Measurements from ENCODE around the gene RBPMS2.
"Not testable (repeated sequence)": the region's sequence is repeated elsewhere in the genome, so short reads cannot be mapped to it uniquely, and the experiment has no call there.

RBPMS2 gene

DNA sequence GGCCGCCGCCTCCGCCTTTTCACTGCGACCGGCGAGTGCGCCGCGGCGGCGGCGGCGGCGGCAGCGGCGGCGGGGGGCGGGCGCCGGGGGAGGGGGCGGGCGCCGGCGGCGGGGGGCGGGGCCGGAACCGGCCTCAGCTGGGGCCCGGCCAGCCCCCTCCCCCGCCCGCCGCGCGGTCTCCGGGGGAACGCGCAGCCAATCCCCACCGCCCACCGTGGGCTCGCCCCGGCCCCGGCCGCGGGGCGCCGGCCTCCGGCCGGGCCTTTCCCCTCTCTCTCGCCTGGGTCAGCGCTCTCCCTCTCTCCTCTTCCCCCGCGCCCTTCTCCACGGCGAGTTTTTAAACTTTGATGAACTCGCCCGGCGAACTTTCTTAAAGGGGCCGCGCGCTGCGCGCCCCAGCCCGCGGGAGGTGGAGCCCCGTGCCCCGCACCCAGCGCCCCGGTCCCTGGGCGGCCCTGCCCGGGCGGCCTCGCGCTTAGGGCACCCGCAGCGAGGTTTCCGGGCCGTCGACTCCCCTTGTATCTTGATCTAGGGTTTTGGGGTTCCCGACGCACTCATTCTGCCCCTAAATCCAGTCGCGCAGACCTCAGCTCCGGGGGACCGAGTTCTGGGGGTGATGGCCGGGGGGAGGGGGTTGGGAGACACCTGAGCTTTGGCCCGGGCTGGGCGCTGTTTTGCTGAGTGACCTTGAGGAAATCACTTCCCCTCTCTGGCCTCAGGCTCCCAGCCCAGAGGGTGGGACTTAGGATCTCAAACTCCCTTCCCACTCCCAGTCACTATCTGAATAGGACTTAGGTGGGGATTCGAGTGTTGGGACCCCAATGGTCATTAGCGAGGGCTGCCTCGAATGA lies at the start of gene RBPMS2:
Gene RBPMS2 (minus strand): TSS at position 39 of the 851 bp plus-strand sequence. CDS start 270 bp downstream, outside the sequence.
- DNase-seq, result no peak

DNA sequence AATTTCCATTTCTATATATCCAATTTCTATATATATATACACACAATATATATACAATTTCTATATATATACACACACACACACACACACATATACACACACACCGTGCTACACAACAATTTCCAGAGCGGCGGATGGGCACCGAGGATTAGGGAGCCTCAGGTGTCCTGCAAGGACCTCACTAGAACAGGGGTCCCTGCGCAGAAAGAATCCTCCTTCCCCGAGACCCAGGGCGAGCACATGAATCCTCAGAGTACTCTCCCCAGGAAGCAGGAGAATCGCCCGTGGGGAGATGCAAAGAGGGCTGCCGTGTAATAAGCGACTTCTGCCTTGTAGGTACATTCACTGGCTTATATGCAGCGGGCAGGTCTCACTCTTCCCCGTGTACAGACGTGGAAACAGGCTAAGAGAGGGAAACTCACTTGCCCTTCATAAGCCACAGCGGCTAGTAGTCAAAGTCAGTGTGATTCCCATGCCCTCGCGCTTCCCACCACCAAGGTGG lies 49.6 kb upstream of the RBPMS2 start:
- DNase-seq, result peak; percentile 53

GRCh38 chr15:64816452-64816851 lies 41.1 kb upstream of the RBPMS2 start:
- DNase-seq, result no peak

DNA sequence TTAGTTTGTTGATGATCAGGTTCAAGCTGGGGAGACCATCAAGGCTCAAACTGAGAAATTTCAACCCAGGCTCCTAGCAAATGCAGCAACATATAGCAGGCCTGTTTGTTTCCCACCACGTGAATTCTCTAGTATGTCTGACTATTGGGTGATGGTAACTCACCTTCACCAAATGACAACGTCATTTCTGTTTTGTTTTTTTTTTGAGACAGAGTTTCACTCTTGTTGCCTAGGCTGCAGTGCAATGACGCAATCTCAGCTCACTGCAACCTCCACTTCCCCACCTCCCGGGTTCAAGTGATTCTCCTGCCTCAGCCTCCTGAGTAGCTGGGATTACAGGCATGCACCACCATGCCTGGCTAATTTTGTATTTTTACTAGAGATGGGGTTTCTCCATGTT lies 39.6 kb upstream of the RBPMS2 start:
- not testable (repeated sequence) for DNase-seq

- DNase-seq, result not testable (repeated sequence)
Measured at GRCh38 chr15:64814283-64814682, 38.9 kb upstream of the RBPMS2 start.

DNA sequence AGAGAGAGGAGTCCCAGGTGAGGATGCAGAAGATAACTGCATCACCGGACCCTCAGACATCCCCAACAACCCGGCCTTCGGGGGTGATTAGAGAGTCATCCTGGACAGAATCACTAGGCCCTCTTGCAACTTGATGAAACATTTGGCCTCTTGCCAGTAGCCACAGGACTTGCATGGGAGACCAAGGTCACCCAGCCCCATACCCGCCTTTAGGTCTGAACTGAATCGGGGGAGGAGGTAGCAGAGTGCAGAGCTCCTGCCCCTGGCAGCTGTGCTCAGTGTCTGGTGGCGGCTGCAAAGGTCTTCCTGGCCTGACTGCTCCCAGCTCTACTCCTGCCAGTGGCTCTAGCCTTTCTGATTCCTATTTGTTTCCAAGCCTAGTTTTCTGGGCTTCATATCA lies 37.7 kb upstream of the RBPMS2 start:
- peak; percentile 90 for DNase-seq

GRCh38 chr15:64810497-64811326 lies 35.3 kb upstream of the RBPMS2 start:
- no peak for DNase-seq

- DNase-seq, result peak; percentile 84
Measured at GRCh38 chr15:64809649-64810496, 34.5 kb upstream of the RBPMS2 start.

- no peak for DNase-seq
Measured at GRCh38 chr15:64808785-64809453, 33.5 kb upstream of the RBPMS2 start.

DNA sequence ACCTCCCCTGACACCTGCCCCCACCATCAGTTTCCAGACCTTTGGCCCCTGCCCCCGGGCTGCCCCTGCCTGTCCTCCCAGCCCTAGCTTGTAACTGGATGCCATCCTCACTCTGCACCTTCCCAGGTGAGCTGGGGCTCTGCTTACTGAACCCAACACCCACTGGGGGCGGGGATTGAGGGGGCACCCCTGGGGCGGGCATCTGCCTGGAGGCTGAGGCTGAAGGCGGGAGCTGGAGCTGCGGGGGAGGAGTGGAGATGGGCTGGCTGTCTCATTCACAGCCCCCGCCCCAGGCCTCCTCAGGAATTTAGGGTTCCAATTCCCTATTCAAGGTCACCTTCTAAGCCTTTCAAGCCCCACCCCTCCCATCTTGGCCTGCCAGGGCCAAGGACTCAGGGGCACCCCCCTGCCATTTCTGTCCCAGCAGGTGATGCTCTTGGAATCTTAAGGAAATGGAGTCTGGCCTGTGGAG lies 32.4 kb upstream of the RBPMS2 start:
- DNase-seq, result no peak

- no peak for DNase-seq
Measured at GRCh38 chr15:64807051-64807749, 31.8 kb upstream of the RBPMS2 start.

DNA sequence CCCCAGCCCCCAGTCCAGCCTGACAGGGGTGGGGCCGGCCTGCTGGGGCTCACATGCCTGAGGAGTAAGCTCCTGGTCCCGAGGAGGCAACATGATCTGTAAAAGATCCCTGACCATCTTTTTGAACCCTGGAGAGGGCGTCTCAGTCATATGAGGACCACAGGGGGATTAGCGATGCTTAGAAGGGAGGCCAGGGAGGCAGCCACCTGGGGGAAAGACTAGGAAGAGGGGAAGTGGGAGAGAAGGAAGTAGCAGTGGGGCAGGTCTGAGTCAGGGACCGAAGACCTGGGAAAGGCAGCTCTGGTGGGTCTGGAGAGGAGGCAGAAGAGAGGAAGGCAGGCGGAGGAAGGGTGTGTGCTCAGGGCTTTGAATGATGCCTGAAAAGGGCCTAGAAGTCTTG lies 31.1 kb upstream of the RBPMS2 start:
- no peak for DNase-seq

DNA sequence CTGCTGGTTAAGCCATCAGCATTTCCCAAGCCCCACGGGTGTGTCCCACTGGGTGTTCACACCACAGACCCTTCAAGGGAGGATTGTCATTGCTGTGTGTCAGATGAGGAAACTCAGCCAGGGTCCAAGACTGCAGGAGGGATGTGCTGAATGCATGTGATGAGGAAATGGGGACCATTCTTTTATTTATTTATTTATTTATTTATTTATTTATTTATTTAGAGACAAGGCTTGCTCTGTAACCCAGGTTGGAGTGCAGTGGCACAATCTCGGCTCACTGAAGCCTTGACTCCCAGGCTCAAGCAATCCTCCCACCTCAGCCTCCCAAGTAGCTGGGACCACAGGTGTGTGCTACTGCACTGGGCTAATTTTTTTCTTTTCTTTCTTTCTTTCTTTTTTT lies 29.2 kb upstream of the RBPMS2 start:
- no peak for DNase-seq

- DNase-seq, result no peak
Measured at GRCh38 chr15:64803526-64803925, 28.1 kb upstream of the RBPMS2 start.

DNA sequence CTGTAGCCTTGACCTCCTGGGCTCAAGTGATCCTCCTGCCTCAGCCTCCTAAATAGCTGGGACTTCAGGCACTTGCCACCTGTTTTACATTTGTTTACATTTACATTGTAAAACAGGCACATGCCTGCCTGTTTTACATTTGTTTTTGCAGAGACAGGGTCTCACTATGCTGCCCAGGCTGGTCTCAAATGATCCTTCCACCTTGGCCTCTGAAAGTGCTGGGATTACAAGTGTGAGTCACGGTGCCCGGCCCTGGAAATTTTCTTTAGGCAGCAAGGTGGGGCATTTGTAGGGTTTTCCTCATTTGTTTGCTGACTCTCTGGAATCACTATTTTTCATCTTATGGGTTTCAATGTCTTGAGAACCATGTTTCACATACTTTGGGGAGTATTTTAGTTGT lies 25.1 kb upstream of the RBPMS2 start:
- no peak for DNase-seq

GRCh38 chr15:64798905-64799304 lies 23.5 kb upstream of the RBPMS2 start:
- not testable (repeated sequence) for DNase-seq

GRCh38 chr15:64795921-64796320 lies 20.5 kb upstream of the RBPMS2 start:
- not testable (repeated sequence) for DNase-seq

DNA sequence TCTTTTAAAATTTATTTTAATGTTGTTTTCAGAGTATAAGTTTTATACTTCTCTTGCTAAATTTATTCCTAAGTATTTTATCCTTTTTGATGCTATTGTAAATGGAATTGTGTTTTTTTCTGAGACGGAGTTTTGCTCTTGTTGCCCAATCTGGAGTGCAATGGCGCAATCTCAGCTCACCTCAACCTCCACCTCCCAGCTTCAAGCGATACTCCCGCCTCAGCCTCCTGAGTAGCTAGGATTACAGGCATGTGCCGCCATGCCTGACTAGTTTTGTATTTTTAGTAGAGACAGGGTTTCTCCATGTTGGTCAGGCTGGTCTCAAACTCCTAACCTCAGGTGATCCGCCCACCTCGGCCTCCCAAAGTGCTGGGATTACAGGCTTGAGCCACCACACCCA lies 19.9 kb upstream of the RBPMS2 start:
- DNase-seq, result not testable (repeated sequence)

GRCh38 chr15:64792282-64792681 lies 16.9 kb upstream of the RBPMS2 start:
- DNase-seq, result no peak

DNA sequence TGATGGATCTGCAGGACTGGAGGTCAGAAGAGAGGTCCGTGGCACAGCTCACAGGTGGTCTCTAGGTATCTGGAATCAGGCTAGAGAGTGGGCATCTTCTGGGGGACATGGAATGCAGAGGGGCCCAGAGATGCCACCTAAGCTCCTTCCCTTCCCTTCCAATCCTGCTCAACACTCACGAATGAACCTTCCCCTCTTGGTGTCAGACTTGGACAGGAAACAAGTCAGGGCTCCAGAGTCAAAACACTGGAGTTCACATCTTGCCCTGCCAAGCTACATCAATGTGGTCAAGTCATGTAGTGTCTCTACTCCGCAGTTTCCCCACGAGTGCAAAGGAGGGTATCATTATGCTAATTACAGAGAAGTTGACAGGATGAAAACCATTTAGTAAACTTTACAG lies 16.0 kb upstream of the RBPMS2 start:
- no peak for DNase-seq

GRCh38 chr15:64783796-64784195 lies 8.4 kb upstream of the RBPMS2 start:
- DNase-seq, result no peak
